Activated CD4-positive, alpha-beta T cell treated with anti-CD3 and anti-CD28 coated beads, Interleukin-2, amount 10 ng/mL, durations not matched to agents 24 days and 14 days (primary cell): ENCODE data around the gene SIX2. TPM values are rescaled to one million over a fixed set of nuclear protein-coding genes. Genes with fewer than 3 reads are reported as not detected.

Source experiments
- DNase-seq: peaks from one replicate; pipeline ENCODE4 v3.0.0; 2022
- H3K27ac Mint-ChIP-seq: one replicate; pipeline ENCODE4 v1.8.0; 2022; ENCODE audit warnings: mild to moderate bottlenecking, mixed read lengths
- H3K27me3 Mint-ChIP-seq: one replicate; pipeline ENCODE4 v1.8.0; 2022; ENCODE audit warnings: mixed read lengths
- H3K36me3 Mint-ChIP-seq: one replicate; pipeline ENCODE4 v1.8.0; 2022; ENCODE audit warnings: low read depth, mild to moderate bottlenecking, mixed read lengths
- H3K4me1 Mint-ChIP-seq: one replicate; pipeline ENCODE4 v1.8.0; 2021; ENCODE audit warnings: mixed read lengths
- H3K4me3 Mint-ChIP-seq: one replicate; pipeline ENCODE4 v1.8.0; 2022; ENCODE audit warnings: mild to moderate bottlenecking, moderate library complexity, mixed read lengths
- H3K9me3 Mint-ChIP-seq: one replicate; pipeline ENCODE4 v1.8.0; 2021; ENCODE audit warnings: mixed read lengths
- intact Hi-C: fragments of 100-400 bp; cut with micrococcal nuclease; formaldehyde crosslinking; loops from one replicate; pipeline ENCODE4 v1.15.1; 2023
- total RNA-seq: library from RNA; stranded (reverse); gene quantifications from 2 replicates; pipeline ENCODE4 v1.2.3, GENCODE V29; 2022

SIX2 gene
- total RNA-seq, 1 donor from 2014 or later = not detected

GRCh38 chr2:45011621-45012602 is 2.7 kb upstream of the SIX2 start:
- peaks cover 80% of the 10 kb centered on the region for H3K27me3 Mint-ChIP-seq
- H3K9me3 Mint-ChIP-seq = no peaks in the 10 kb centered on the region
- H3K27ac Mint-ChIP-seq = no peak overlapping the region
- H3K36me3 Mint-ChIP-seq = no peaks in the 10 kb centered on the region
- intact Hi-C loops = loop anchor here (5.0 kb wide), 1 partner anchor 210 kb away; no protein-coding TSS in a partner anchor
- H3K4me1 Mint-ChIP-seq = peaks cover 9% of the 10 kb centered on the region
- DNase-seq = no peak
- no peak overlapping the region for H3K4me3 Mint-ChIP-seq

DNA sequence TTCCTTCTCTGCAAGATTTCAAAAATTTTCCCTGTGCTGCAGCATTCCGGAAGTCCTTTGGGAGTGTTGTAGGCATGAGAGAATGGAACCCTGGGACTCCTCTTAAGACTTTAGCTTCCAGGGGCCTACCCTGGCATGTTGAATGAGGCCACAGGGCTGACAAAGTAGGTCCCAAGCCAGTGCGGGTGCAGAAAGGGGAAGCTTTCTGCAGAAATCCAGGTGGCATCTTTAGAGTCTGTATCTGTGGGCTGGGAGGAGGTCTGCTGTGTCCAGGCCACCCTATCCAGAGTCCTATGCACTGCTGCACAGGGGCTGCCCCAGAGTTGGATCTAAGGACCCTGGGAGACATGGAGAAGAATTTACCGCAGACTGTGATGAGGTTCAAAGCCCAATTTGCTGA is 1.9 kb upstream of the SIX2 start:
- Mint-ChIP-seq H3K4me3 (no peak overlapping the region), H3K27ac (no peak overlapping the region), H3K27me3 (peaks cover 80% of the 10 kb centered on the region), H3K4me1 (peaks cover 11% of the 10 kb centered on the region), H3K36me3 (no peaks in the 10 kb centered on the region), H3K9me3 (no peaks in the 10 kb centered on the region)
- no peak for DNase-seq
- intact Hi-C loops = loop anchor here (5.0 kb wide), 1 partner anchor 209 kb away; no protein-coding TSS in a partner anchor

GRCh38 chr2:45010702-45011012 is 1.4 kb upstream of the SIX2 start:
- Mint-ChIP-seq H3K27me3 (peaks cover 79% of the 10 kb centered on the region), H3K4me3 (peak overlapping the region; percentile 34), H3K27ac (no peak overlapping the region), H3K4me1 (peaks cover 11% of the 10 kb centered on the region), H3K36me3 (no peaks in the 10 kb centered on the region), H3K9me3 (no peaks in the 10 kb centered on the region)
- intact Hi-C loops = loop anchor here (5.0 kb wide), 1 partner anchor 208 kb away; no protein-coding TSS in a partner anchor
- no peak for DNase-seq

GRCh38 chr2:45009928-45010701 is 863 bp upstream of the SIX2 start:
- intact Hi-C loops = loop anchor here (2.0 to 5.0 kb wide), 3 partner anchors 58 to 208 kb away; no protein-coding TSS in a partner anchor
- H3K27ac Mint-ChIP-seq = no peak overlapping the region
- peaks cover 2% of the 10 kb centered on the region for H3K36me3 Mint-ChIP-seq
- no peak for DNase-seq
- peaks cover 11% of the 10 kb centered on the region for H3K4me1 Mint-ChIP-seq
- peak overlapping the region; percentile 80 for H3K4me3 Mint-ChIP-seq
- no peaks in the 10 kb centered on the region for H3K9me3 Mint-ChIP-seq
- peaks cover 79% of the 10 kb centered on the region for H3K27me3 Mint-ChIP-seq

- Mint-ChIP-seq H3K9me3 (no peaks in the 10 kb centered on the region), H3K27ac (peak overlapping the region; percentile 8), H3K4me3 (peak overlapping the region; percentile 45), H3K36me3 (peaks cover 2% of the 10 kb centered on the region), H3K4me1 (peaks cover 11% of the 10 kb centered on the region), H3K27me3 (peaks cover 84% of the 10 kb centered on the region)
- intact Hi-C loops = loop anchor here (2.0 to 5.0 kb wide), 2 partner anchors 56 to 72 kb away; no protein-coding TSS in a partner anchor
- DNase-seq = peak; percentile 71
These were observed 739 bp downstream of the SIX2 start for GRCh38 chr2:45008296-45009129.

- Mint-ChIP-seq H3K4me1 (peaks cover 11% of the 10 kb centered on the region), H3K27ac (peak overlapping the region; percentile 8), H3K9me3 (no peaks in the 10 kb centered on the region), H3K27me3 (peaks cover 89% of the 10 kb centered on the region), H3K36me3 (peaks cover 2% of the 10 kb centered on the region), H3K4me3 (peak overlapping the region; percentile 27)
- intact Hi-C loops = loop anchor here (2.0 to 5.0 kb wide), 2 partner anchors 56 to 71 kb away; no protein-coding TSS in a partner anchor
- DNase-seq = no peak
These were observed 1.3 kb downstream of the SIX2 start for GRCh38 chr2:45007961-45008295.

DNA sequence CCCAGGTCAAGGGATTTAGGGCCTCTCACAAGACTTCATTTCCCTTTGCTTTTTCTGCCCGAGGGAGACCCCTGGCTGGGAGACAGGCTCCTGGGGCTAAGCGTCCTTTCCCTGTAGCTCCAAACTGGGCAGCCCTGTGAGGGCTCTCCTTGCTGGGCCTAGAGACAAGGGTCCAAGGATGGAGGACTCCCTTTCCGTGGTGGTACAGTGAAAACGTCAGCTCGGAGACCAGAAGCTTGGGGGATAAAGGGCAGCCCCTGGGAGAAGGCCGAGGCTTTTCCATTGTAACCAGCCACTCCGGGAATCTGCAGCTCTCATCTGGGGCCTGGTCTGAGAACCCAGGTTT is 2.3 kb downstream of the SIX2 start:
- H3K4me1 Mint-ChIP-seq = peaks cover 11% of the 10 kb centered on the region
- H3K27ac Mint-ChIP-seq = no peak overlapping the region
- no peak overlapping the region for H3K4me3 Mint-ChIP-seq
- no peaks in the 10 kb centered on the region for H3K9me3 Mint-ChIP-seq
- DNase-seq = no peak
- intact Hi-C loops = loop anchor here (5.0 kb wide), 1 partner anchor 55 kb away; no protein-coding TSS in a partner anchor
- H3K36me3 Mint-ChIP-seq = peaks cover 2% of the 10 kb centered on the region
- H3K27me3 Mint-ChIP-seq = peaks cover 86% of the 10 kb centered on the region

DNA sequence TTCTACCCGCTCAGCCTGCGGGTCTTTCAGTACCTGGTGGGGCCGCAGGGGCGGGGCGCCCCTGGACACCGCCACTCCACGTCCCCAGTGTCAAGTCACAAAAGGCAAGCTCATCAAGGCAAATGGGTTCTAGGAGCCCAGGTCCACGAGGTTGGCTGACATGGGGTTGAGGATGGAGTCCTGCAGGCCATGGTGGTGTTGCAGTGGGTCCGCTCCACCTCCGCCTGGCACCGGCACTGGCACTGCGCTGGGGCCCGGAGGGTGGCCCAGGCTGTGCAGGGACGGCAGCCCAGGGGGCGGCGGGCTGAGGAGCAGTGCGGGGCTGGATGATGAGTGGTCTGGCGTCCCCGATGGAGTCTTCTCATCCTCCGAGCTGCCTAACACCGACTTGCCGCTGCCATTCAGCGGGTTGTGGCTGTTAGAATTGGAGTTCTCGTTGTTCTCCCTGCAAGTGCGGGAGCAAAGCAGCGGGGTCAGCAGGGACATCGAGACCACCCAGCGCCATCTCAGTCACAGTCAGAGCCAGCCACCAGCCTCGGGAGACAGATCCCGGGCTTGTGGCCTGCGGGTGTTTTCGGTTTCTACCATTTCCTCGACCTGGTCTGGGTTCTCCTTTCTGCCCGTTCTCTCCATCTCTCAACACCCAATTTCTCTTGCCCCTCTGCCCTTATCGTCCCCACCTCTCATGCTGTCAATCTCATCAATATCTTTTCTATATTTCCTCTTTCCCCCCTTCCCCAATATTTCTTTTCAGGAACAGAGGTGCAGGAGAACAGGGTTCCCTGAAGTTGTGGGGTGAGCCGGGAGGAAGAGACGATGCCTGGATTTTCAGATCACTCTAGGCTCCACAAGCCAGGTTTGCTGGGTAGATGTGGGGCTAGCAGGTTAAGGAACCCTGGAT is 3.0 kb downstream of the SIX2 start:
- no peak for DNase-seq
- H3K4me3 Mint-ChIP-seq = no peak overlapping the region
- no peaks in the 10 kb centered on the region for H3K9me3 Mint-ChIP-seq
- H3K27ac Mint-ChIP-seq = peak overlapping the region; percentile 3
- H3K36me3 Mint-ChIP-seq = peaks cover 2% of the 10 kb centered on the region
- intact Hi-C loops = loop anchor here (5.0 kb wide), 1 partner anchor 54 kb away; no protein-coding TSS in a partner anchor
- H3K27me3 Mint-ChIP-seq = peaks cover 86% of the 10 kb centered on the region
- peaks cover 15% of the 10 kb centered on the region for H3K4me1 Mint-ChIP-seq

GRCh38 chr2:45005261-45006002 is 3.8 kb downstream of the SIX2 start:
- intact Hi-C loops = loop anchor here (2.0 to 5.0 kb wide), 2 partner anchors 53 to 163 kb away; no protein-coding TSS in a partner anchor
- Mint-ChIP-seq H3K4me3 (no peak overlapping the region), H3K9me3 (no peaks in the 10 kb centered on the region), H3K36me3 (peaks cover 2% of the 10 kb centered on the region), H3K4me1 (peaks cover 15% of the 10 kb centered on the region), H3K27ac (no peak overlapping the region), H3K27me3 (peaks cover 83% of the 10 kb centered on the region)
- no peak for DNase-seq

DNA sequence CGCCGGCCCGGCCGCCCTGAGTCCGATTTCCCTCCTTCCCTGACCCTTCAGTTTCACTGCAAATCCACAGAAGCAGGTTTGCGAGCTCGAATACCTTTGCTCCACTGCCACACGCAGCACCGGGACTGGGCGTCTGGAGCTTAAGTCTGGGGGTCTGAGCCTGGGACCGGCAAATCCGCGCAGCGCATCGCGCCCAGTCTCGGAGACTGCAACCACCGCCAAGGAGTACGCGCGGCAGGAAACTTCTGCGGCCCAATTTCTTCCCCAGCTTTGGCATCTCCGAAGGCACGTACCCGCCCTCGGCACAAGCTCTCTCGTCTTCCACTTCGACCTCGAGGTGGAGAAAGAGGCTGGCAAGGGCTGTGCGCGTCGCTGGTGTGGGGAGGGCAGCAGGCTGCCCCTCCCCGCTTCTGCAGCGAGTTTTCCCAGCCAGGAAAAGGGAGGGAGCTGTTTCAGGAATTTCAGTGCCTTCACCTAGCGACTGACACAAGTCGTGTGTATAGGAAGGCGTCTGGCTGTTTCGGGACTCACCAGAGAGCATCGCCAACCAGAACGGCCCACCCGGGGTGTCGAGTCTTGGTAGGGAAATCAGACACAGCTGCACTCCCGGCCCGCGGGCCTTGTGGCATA is 4.6 kb downstream of the SIX2 start:
- Mint-ChIP-seq H3K27ac (no peak overlapping the region), H3K9me3 (no peaks in the 10 kb centered on the region), H3K27me3 (peaks cover 83% of the 10 kb centered on the region), H3K36me3 (peaks cover 2% of the 10 kb centered on the region), H3K4me1 (peaks cover 12% of the 10 kb centered on the region), H3K4me3 (no peak overlapping the region)
- intact Hi-C loops = loop anchor here (2.0 to 5.0 kb wide), 2 partner anchors 52 to 164 kb away; no protein-coding TSS in a partner anchor
- no peak for DNase-seq

GRCh38 chr2:45003579-45004551 is 5.4 kb downstream of the SIX2 start:
- Mint-ChIP-seq H3K4me1 (peaks cover 12% of the 10 kb centered on the region), H3K9me3 (no peaks in the 10 kb centered on the region), H3K36me3 (peaks cover 2% of the 10 kb centered on the region), H3K27ac (no peak overlapping the region), H3K27me3 (peaks cover 85% of the 10 kb centered on the region), H3K4me3 (no peak overlapping the region)
- intact Hi-C loops = loop anchor here (2.0 kb wide), 1 partner anchor 165 kb away; no protein-coding TSS in a partner anchor
- DNase-seq = no peak
